ENCODE data around the gene EXOSC3.
"Not testable (repeated sequence)": the region's sequence is repeated elsewhere in the genome, so short reads cannot be mapped to it uniquely, and the experiment has no call there.

Gene EXOSC3

DNA sequence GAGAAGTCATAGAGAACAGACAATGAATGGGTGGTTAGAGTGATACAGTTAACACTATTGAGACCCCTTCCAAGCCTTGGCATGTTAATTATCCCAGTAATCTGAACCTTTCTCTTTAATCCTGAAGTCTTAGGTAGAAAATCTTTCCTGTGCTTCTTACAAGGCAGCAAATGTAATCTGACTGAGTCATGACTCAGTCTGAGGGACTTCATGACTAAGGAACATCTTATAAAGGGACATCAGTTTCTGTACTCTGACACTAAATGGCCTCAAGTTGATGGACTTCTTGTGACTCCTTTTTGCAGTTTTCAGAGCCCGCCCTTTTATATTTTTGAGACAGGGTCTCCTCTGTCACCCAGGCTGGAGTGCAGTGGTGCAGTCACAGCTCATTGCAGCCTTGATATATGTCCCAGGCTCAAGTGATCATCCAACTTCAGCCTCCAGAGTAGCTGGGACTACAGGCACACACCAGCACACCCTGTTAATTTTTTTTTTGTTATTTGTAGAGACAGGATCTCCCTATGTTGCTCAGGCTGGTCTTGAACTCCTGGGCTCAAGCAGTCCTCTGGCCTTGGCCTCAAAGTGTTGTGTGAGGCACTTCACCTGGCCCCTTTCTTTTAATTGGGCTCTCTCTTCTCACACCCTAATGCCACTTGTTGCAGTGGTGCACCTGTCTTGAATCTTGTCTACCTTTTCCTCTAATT is 9.5 kb downstream of the EXOSC3 start:
- DNase-seq (ENCODE audit: low spot score): no peak

DNA sequence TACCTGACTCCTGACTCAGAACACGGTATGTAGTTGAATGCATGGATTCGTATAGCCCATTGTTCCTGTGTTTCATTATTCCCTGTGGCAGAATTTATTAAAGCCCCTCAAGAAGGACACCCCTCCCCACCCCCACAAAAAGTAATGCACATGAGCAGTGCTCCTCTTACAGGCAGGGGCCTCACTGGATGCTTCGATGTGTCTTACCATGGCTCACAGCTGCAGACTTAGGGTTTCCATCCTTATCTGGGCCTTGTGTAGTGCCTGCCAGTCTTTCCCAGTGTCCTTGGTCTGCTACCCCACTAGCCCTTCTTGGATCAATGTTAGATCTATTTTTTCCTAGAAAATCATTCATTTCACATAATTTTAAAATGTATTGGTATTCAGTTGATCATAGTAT is 14.9 kb downstream of the EXOSC3 start:
- no peak for DNase-seq (ENCODE audit: low spot score)

DNA sequence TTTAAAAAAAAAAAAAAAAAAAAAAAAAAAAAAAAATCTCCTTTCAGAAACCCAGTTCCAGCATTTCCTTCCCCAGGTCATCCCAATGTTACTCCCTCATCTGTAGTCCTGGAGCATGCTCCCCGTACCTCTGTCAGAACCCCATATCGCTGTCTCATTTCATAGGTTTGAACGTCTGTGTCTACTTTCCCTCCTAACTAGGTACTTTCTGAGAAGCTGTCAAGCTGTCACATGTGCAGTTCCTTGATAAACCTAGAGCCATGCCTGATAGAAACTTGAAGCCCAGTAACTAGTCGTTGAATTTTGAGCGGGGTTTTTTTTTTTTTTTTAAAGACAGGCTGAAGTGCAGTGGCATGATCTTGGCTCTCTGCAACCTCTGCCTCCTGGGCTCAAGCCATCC is 15.6 kb downstream of the EXOSC3 start:
- DNase-seq (ENCODE audit: low spot score): no peak

DNA sequence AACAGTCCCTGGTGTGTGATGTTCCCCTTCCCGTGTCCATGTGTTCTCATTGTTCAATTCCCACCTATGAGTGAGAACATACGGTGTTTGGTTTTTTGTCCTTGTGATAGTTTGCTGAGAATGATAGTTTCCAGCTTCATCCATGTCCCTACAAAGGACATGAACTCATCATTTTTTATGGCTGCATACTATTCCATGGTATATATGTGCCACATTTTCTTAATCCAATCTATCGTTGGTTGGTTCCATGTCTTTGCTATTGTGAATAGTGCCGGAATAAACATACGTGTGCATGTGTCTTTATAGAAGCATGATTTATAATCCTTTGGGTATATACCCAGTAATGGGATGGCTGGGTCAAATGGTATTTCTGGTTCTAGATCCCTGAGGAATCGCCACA is 19.6 kb downstream of the EXOSC3 start:
- DNase-seq (ENCODE audit: low spot score): not testable (repeated sequence)

DNA sequence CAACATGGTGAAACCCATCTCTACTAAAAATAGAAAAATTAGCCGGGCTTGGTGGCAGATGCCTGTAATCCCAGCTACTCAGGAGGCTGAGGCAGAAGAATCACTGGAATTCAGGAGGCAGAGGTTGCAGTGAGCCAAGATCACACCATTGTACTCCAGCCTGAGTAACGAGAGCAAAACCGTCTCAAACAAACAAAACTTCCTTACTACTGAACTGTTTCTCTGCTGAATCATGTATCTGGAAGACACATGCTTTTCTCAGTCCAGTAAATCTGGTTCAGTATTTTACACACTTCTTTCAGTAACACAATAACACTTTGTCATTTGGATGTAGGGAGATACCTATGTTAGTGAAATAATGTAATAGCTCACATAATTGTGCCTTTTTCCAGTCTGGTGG is 23.4 kb downstream of the EXOSC3 start:
- DNase-seq (ENCODE audit: low spot score): no peak

DNA sequence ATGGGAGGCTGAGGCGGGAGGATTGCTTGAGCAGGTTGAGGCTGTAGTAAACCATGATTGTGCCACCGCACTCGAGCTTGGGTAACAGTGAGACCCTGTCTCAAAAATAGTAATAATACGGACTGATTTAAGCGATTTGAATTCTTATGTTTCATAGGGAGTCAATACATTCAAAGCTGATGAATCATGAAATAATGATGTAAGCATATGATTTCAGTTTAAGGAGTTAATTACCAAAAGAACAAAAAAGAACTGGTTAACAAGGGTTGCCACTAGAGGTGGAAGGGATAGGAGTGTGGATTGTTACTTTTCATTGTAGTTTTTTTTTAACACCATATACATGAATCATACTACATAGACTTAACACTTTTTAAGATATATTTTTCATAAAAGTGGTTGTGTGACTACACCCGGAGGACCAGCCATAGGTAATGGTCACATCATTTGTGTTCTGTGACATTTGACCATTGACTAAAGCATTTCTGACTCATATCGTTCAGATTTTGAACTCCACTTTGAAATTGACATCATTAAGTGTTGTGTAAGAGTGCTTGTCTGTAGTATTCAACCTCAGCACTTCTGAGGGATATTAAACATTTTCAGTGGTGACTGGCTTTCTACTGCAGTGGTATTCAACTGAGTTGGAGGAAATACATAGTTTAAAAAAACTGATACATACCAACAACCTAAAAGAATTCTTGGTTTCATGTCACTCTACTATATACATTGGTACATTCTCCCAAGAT is 24.3 kb downstream of the EXOSC3 start:
- no peak for DNase-seq (ENCODE audit: low spot score)

DNA sequence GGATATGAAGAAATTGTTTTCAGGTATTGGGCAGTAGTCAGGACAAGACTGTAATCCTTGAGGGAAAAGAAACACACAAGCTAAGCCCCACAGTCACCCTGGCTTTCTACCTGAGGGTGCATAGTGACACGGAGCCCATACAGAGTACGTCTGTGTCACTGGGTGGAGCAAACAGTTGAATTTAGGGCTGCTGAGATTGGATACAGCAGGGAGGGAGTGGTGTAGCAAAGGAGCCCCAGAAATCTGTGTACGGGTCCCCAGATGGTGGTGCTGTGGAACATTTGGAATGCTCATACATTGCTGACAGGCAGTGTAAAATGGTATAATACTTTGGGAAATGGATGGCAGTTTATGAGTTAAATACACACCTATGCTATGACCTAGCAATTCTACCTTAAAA is 26.1 kb downstream of the EXOSC3 start:
- no peak for DNase-seq (ENCODE audit: low spot score)

DNA sequence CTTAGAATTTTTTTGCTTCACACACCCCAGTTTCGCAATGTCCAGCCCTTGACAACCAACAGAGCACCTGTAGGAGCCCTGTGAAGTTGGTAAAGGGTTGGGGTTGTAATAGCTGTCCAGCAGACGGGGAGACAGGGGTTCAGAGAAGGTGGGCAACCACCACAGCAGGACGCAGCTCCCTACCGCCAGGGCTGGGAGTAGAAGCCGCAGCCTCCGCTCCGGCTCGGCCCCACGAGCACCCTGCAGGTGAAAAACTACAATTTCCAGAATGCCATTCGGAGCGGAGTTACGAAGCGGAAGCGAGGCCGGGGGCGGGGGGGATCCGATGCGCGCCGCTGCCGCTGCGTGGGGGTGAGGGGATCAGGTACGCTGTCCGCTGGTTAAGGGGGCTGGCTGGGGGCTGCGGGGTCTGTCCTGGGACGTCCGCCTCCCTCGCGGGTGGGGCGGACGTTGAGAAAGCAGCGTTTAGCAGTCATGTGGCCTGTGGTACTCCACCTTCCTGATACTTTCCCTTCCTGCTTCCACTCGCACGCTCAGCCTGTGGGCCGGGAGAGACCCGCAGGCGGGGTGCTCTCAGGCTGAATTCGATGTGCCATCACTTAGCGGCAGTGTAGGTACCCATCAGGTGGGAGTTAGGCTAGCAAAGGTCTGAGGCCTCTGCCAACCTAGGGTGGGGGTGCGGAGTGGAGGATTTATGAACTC is 31.2 kb downstream of the EXOSC3 start, which contains the start of gene TRMT10B:
TRMT10B (plus strand) TSS at position 317 of the 702 bp plus-strand sequence. CDS start 8,127 bp downstream, outside the sequence.
- DNase-seq (ENCODE audit: low spot score): peak; percentile 66

DNA sequence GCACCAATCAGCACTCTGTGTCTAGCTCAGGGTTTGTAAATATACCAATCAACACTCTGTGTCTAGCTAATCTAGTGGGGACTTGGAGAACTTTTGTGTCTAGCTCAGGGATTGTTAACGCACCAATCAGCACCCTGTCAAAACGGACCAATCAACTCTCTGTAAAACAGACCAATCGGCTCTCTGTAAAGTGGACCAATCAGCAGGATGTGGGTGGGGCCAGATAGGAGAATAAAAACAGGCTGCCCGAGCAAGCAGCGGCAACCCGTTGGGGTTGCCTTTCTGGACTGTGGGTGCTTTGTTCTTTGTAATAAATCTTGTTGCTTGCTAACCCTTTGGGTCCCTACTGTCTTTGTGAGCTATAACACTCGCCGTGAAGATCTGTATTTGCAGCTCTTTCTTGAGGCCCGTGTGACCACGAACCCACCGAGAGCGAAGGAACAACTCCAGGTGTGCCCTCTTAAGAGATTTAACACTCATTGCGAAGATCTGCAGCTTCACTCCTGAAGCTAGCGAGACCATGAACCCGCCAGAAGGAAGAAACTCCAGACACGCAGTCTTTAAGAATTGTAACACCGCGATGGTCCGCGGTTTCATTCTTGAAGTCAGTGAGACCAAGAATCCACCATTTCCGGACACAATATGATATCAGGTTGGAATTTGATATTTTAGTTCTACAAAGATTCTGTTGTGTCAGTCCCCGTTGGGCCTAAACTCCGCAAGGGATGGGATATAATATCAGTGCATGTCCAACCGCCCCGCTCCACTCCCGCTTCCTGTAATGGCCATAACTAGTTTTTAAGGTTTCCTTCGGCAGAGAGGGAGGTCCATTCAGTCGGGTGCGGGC is 32.0 kb downstream of the EXOSC3 start:
- no peak for DNase-seq (ENCODE audit: low spot score)

DNA sequence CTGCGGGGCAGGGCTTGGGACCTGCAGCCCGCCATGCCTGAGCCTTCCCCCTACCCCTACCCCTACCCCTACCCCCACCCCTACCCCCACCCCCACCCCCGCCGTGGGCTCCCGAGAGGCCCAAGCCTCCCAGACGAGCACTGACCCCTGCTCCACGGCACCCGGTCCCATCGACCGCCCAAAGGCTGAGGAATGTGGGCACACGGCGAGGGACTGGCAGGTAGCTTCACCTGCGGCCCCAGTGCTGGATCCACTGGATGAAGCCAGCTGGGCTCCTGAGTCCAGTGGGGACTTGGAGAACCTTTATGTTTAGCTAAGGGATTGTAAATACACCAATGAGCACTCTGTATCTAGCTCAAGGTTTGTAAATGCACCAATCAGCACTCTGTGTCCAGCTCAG is 32.8 kb downstream of the EXOSC3 start:
- not testable (repeated sequence) for DNase-seq (ENCODE audit: low spot score)

DNA sequence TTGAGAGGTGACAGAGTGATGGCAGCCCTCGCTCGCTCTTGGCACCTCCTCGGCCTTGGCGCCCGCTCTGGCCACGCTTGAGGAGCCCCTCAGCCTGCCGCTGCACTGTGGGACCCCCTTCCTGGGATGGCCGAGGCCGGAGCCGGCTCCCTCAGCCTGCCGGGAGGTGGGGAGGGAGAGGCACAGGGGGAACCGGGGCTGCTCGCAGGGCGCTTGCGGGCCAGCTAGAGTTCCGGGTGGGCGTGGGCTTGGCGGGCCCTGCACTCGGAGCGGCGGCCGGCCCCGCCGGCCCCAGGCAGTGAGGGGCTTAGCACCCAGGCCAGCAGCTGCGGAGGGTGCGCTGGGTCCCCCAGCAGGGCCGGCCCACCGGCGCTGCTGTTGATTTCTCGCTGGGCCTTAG is 33.2 kb downstream of the EXOSC3 start:
- DNase-seq (ENCODE audit: low spot score): not testable (repeated sequence)

DNA sequence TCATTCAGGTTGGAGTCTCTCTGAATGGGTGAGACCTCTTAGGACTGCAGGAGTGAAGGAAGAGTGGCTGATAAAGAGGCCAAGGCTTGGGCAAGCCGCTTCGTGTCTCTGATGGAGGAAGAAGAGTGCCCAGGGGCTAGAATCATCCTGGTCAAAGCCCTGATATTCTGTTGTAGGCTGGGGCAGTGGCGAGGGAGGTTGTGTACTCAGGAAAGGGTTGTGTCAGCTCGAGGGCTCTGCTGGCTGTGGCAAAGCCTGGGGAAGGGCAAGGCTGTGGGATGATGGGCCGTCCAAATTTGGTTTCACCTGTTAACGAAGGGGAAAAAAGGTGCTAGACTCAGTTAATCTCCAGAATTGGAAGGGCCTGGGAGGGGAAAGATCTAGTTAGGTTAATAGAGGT is 33.7 kb downstream of the EXOSC3 start:
- DNase-seq (ENCODE audit: low spot score): no peak

DNA sequence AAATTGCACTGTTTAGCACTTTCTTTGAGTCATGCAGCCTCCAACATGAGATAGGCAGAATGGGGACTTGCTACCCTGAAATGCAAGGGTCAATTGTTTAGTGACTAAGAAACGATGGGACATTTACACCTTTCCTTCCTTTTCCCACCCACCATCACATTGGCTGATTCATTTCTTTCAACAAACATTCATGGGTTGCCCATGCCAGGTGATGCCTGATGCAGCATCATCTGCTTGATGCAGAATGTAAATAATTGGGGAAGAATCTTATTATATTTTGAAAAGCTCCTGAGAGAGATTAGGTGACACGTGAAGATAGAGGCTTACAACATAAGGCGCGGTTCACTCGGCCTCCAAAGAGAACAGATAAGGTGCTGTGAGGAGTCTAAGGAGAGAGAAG is 35.7 kb downstream of the EXOSC3 start:
- no peak for DNase-seq (ENCODE audit: low spot score)

DNA sequence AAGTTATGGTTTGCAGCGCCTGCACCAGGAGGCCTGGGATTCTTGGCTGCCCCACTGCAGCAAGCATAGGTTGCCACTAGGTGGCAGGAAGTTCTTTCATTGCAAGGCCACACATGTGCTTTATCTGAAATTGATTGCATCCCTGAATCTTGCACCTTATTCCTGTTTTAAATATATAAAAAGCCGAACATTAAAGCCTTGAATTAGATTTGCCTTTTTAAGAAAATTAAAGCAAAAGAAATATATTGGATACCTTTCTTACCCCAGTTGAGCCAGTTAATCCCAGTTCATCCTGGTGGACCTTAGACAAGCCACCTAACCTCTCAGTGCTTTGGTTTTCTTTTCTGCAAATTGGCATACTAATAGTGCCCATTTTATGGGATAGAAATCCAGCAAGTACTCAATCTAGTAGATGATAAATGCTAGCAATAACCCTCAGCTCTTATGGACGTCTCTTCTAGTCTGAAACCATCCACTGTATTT is 37.6 kb downstream of the EXOSC3 start:
- peak; percentile 62 for DNase-seq (ENCODE audit: low spot score)

DNA sequence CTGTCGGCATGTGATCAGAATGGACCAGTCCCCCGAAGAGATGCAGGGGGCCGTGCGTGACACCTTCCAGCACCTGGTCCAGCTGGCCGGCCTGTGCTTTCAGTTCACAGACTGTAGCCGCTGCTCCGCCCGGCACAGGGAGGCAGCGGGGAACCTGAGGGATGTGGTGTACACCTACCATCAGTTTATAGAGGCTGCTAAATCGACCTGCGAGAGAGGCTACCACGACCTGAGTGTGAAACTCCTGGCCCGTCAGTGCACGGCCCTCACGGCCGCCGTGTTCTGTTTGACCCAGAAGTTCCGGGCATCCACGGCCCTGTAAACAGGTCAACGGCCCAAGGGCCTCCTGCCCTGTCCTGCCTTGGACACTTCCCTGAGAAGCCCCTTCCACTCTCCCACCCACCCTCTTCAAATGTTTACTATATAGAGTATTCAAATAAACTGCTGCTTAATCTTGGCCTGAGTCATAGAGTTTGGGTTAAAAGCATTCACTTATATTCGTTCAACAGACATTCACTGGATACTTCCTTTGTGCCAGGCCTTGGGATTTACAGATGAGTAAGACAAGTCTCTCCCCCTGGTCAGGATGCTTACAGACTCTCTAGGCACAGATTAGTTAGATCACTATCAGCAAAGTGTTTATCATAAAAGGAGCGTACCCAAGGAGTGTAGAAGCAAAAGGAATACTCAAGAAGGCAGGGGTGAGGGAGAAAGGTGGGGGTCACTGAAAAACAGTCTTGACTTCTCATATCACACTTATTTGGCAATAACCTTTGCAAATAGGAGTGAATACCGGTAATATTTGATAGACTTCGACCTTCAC is 38.2 kb downstream of the EXOSC3 start:
- DNase-seq (ENCODE audit: low spot score): no peak

DNA sequence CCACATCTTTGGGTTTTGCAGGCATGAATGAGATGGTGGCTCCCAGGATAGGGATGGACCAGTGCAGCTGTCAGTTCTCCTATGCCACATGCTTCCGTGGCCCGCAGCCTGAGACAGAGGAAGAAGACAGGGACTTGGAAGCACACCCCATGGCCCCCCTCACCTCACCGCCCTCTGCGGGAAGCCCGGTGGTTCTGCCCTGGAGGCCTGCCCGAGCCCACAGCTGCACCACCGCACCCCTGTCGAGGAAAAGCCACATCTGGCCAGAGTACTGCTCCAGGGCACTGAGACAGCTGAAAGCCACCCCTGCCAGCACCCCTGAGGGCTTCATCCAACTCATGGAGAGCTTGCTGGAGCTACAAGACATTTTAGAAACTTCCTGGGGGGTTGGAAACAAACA is 38.9 kb downstream of the EXOSC3 start:
- DNase-seq (ENCODE audit: low spot score): no peak

DNA sequence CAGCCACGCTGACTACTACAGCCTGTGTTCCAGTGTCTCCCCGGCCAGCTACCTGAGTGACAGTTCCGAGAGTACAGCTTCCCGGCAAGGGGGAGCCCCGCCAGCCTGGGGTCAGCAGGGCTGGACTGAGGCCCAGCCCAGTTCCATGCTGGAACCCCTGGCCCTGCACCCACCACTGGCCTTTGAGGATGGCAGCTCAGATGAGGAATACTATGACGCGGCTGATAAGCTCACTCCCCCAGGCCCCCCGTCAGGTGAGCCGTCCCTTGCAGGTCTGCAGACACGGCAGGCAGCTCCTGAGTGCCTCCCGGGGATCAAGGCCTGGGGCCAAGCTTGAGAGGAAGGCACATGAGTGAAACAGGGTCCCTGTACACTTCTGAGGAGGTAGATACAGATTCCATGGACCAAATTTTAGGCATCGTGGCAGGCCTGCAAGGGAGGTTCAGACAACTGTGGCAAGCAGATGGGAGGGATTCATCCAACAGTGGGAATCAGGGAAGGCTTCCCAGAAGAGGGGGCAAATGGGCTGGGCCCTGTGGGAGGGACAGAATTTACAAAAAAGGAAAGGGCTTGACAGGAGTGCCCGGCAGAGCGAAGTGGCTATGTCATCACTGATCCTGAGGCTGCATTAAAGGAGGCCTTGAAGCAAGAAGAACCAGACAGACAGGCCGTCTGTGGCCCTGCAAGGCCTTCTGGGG is 44.1 kb downstream of the EXOSC3 start:
- no peak for DNase-seq (ENCODE audit: low spot score)

DNA sequence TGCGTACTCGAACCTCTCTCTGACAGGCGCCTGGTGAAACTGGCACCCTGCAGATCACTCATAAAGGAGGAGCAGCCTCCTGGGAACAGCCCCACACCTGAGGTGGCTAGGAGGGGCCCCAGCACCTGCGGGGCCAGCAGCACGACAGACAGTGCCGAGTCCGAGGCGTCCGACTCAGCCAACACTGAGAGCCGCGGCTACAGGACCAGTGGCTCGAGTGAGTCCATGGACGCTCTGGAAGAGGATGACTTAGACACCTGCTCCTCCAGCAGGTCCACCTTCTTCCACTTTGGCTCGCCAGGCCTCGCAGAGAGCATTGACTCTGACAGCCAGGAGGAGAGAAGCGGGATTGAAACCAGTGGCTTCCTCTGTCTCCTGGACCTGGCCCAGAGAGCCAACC is 44.7 kb downstream of the EXOSC3 start:
- no peak for DNase-seq (ENCODE audit: low spot score)

DNA sequence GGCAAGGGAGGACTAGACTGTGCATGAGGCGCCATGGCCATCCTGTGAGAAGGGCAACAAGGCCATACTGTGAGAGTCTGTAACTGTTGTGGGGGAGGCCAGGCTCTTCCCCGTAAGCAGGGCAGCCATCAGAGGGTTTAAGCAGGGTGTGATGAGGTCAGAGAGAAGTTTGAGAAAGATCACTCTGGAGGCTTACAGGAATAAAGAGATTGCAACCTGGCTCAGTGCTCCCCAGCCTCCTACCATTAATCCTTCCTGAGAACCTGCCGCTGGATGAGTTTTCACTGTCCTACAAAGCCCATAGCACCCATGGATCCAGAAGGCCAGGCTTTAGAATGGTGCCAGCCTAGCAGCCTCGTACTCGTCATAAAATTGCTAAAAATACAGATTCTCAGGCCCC is 45.6 kb downstream of the EXOSC3 start:
- DNase-seq (ENCODE audit: low spot score): no peak

DNA sequence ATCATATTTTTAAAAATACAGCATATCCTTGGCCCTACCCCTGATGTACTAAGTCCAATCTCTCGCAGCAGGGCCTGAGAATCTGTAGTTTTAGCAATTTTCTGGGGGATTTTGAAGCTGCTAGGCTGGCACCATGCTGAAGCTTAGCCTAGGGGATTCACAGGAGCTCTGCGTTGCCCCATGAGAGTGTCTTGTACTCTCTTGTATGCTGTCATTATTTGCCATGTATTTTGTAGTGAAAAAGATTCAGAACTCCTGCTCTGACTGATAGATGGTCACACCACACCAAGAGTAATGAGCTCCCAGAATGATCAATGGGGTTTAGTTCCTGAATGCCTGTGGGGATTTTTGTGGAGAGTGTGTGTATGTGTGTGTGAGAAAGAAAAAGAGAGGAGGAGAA is 51.9 kb downstream of the EXOSC3 start:
- DNase-seq (ENCODE audit: low spot score): no peak
